Measurements from ENCODE around the gene MYCBPAP.

Gene MYCBPAP

GRCh38 chr17:50563092-50563511 lies 54.9 kb downstream of the MYCBPAP start:
- Histone ChIP-seq H3K27ac (ENCODE audit: low read length) (no peak overlapping the region), H3K9me3 (ENCODE audit: control insufficient read depth, low read depth, low read length) (no peaks in the 10 kb centered on the region), H3K4me3 (ENCODE audit: low read length) (peak overlapping the region; percentile 28), H3K9ac (ENCODE audit: low read length) (no peak overlapping the region), H3K4me1 (ENCODE audit: control insufficient read depth, low read depth, low read length) (peaks cover 35% of the 10 kb centered on the region), H3K27me3 (ENCODE audit: control insufficient read depth, insufficient read depth, low read length) (peaks cover 77% of the 10 kb centered on the region), H3K36me3 (ENCODE audit: control insufficient read depth, low read depth, low read length) (no peaks in the 10 kb centered on the region)

DNA sequence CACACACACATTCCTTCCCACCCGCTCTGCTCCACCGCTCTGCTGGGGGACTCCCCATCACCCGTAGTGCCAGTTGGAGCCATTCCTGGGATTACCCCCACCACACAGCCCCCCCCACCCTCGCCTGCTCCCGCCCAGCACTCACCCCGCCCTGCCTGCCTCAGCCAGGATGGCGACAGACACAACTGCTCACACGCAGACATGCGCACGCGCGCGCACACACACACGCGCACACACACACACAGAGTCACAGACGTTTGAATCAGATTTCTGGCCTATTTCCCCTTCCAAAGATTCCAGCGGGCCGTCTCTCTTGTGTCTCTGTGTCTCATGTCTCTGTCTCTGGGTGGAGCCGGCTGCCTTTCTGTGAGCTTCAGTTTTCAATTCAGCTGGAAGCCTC lies 56.7 kb downstream of the MYCBPAP start:
- no peaks in the 10 kb centered on the region for H3K9me3 ChIP-seq (ENCODE audit: control insufficient read depth, low read depth, low read length)
- no peak overlapping the region for H3K9ac ChIP-seq (ENCODE audit: low read length)
- peaks cover 59% of the 10 kb centered on the region for H3K27me3 ChIP-seq (ENCODE audit: control insufficient read depth, insufficient read depth, low read length)
- no peaks in the 10 kb centered on the region for H3K36me3 ChIP-seq (ENCODE audit: control insufficient read depth, low read depth, low read length)
- H3K27ac ChIP-seq (ENCODE audit: low read length): no peak overlapping the region
- peaks cover 35% of the 10 kb centered on the region for H3K4me1 ChIP-seq (ENCODE audit: control insufficient read depth, low read depth, low read length)
- H3K4me3 ChIP-seq (ENCODE audit: low read length): no peak overlapping the region

- Histone ChIP-seq H3K36me3 (ENCODE audit: control insufficient read depth, low read depth, low read length) (no peaks in the 10 kb centered on the region), H3K4me3 (ENCODE audit: low read length) (no peak overlapping the region), H3K9ac (ENCODE audit: low read length) (peak overlapping the region; percentile 21), H3K9me3 (ENCODE audit: control insufficient read depth, low read depth, low read length) (no peaks in the 10 kb centered on the region), H3K27me3 (ENCODE audit: control insufficient read depth, insufficient read depth, low read length) (peaks cover 59% of the 10 kb centered on the region), H3K4me1 (ENCODE audit: control insufficient read depth, low read depth, low read length) (peaks cover 35% of the 10 kb centered on the region), H3K27ac (ENCODE audit: low read length) (no peak overlapping the region)
Measured at GRCh38 chr17:50565402-50566350, 57.4 kb downstream of the MYCBPAP start.

DNA sequence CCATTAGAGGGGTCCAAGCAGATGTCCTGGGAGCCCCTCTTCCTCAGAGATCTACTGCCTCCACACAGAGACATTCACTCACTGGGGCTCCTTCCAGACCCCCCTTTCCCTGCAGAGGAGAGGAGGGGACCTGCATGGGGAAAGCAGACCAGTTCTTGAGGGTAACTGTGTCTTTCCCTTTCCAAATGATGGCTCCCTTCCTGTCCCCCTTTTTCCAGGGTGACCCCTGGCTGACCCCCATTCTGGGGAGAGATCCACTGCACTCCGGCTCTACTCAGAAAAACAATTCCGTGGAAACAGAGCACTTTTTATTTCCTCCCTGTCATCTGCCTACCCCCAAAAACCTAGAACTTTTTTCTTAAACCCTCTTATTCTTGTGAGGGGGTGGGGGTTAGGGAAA lies 58.6 kb downstream of the MYCBPAP start:
- Histone ChIP-seq H3K9ac (ENCODE audit: low read length) (no peak overlapping the region), H3K27me3 (ENCODE audit: control insufficient read depth, insufficient read depth, low read length) (peaks cover 50% of the 10 kb centered on the region), H3K9me3 (ENCODE audit: control insufficient read depth, low read depth, low read length) (no peaks in the 10 kb centered on the region), H3K36me3 (ENCODE audit: control insufficient read depth, low read depth, low read length) (no peaks in the 10 kb centered on the region), H3K4me1 (ENCODE audit: control insufficient read depth, low read depth, low read length) (peaks cover 35% of the 10 kb centered on the region), H3K4me3 (ENCODE audit: low read length) (no peak overlapping the region), H3K27ac (ENCODE audit: low read length) (no peak overlapping the region)

- Histone ChIP-seq H3K36me3 (ENCODE audit: control insufficient read depth, low read depth, low read length) (no peaks in the 10 kb centered on the region), H3K9me3 (ENCODE audit: control insufficient read depth, low read depth, low read length) (no peaks in the 10 kb centered on the region), H3K9ac (ENCODE audit: low read length) (no peak overlapping the region), H3K4me3 (ENCODE audit: low read length) (no peak overlapping the region), H3K27me3 (ENCODE audit: control insufficient read depth, insufficient read depth, low read length) (peaks cover 32% of the 10 kb centered on the region), H3K4me1 (ENCODE audit: control insufficient read depth, low read depth, low read length) (peaks cover 21% of the 10 kb centered on the region), H3K27ac (ENCODE audit: low read length) (no peak overlapping the region)
Measured at GRCh38 chr17:50568659-50569058, 60.4 kb downstream of the MYCBPAP start.

DNA sequence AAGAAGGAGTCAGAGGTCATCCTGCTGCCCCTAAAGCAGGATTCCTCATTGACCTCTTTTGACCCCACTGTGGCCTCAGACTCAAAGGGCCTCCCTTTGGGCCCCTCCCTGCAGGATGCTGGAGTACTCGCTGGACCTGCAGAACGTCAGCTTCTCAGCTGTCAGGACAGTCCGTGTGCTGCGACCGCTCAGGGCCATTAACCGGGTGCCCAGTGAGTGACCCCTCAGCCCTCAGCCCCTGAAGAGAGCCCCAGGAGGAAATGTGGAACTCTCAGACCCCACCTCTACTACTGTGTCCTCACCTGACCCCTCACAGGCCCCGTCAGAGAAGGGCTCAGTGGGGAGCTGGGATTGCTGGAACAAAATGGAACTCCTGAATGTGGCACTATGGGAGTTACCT lies 61.4 kb downstream of the MYCBPAP start:
- H3K36me3 ChIP-seq (ENCODE audit: control insufficient read depth, low read depth, low read length): no peaks in the 10 kb centered on the region
- peaks cover 14% of the 10 kb centered on the region for H3K4me1 ChIP-seq (ENCODE audit: control insufficient read depth, low read depth, low read length)
- no peak overlapping the region for H3K4me3 ChIP-seq (ENCODE audit: low read length)
- no peak overlapping the region for H3K9ac ChIP-seq (ENCODE audit: low read length)
- peaks cover 23% of the 10 kb centered on the region for H3K27me3 ChIP-seq (ENCODE audit: control insufficient read depth, insufficient read depth, low read length)
- H3K27ac ChIP-seq (ENCODE audit: low read length): no peak overlapping the region
- no peaks in the 10 kb centered on the region for H3K9me3 ChIP-seq (ENCODE audit: control insufficient read depth, low read depth, low read length)

- peaks cover 18% of the 10 kb centered on the region for H3K27me3 ChIP-seq (ENCODE audit: control insufficient read depth, insufficient read depth, low read length)
- no peaks in the 10 kb centered on the region for H3K9me3 ChIP-seq (ENCODE audit: control insufficient read depth, low read depth, low read length)
- no peak overlapping the region for H3K4me3 ChIP-seq (ENCODE audit: low read length)
- H3K4me1 ChIP-seq (ENCODE audit: control insufficient read depth, low read depth, low read length): peaks cover 11% of the 10 kb centered on the region
- no peaks in the 10 kb centered on the region for H3K36me3 ChIP-seq (ENCODE audit: control insufficient read depth, low read depth, low read length)
- H3K27ac ChIP-seq (ENCODE audit: low read length): no peak overlapping the region
- H3K9ac ChIP-seq (ENCODE audit: low read length): no peak overlapping the region
Measured at GRCh38 chr17:50570032-50570431, 61.8 kb downstream of the MYCBPAP start.

DNA sequence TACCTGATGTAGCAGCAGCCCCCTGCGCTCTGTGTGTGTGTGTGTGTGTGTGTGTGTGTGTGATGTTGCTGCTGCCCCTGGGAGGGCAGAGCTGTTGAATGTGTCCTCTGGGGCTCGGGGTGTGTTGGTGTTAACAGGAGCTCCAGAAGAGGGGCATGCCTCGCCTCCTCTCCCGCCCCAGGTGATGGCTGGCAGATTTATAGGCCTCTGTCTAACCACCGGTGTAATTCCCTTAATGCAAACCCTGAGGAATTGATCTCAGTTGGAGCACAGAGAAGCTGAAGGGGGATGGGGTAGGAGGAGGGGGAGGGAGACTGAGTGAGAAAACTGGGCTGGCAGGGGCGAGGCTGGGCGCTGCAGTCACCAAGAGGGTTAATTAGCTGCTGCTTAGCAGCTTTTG lies 62.3 kb downstream of the MYCBPAP start:
- Histone ChIP-seq H3K4me1 (ENCODE audit: control insufficient read depth, low read depth, low read length) (peaks cover 9% of the 10 kb centered on the region), H3K27ac (ENCODE audit: low read length) (no peak overlapping the region), H3K27me3 (ENCODE audit: control insufficient read depth, insufficient read depth, low read length) (peaks cover 14% of the 10 kb centered on the region), H3K9ac (ENCODE audit: low read length) (no peak overlapping the region), H3K9me3 (ENCODE audit: control insufficient read depth, low read depth, low read length) (no peaks in the 10 kb centered on the region), H3K4me3 (ENCODE audit: low read length) (no peak overlapping the region), H3K36me3 (ENCODE audit: control insufficient read depth, low read depth, low read length) (no peaks in the 10 kb centered on the region)

- H3K36me3 ChIP-seq (ENCODE audit: control insufficient read depth, low read depth, low read length): no peaks in the 10 kb centered on the region
- no peaks in the 10 kb centered on the region for H3K4me1 ChIP-seq (ENCODE audit: control insufficient read depth, low read depth, low read length)
- no peaks in the 10 kb centered on the region for H3K9me3 ChIP-seq (ENCODE audit: control insufficient read depth, low read depth, low read length)
- no peak overlapping the region for H3K4me3 ChIP-seq (ENCODE audit: low read length)
- no peak overlapping the region for H3K9ac ChIP-seq (ENCODE audit: low read length)
- H3K27me3 ChIP-seq (ENCODE audit: control insufficient read depth, insufficient read depth, low read length): peaks cover 2% of the 10 kb centered on the region
- no peak overlapping the region for H3K27ac ChIP-seq (ENCODE audit: low read length)
Measured at GRCh38 chr17:50571681-50572080, 63.4 kb downstream of the MYCBPAP start.

GRCh38 chr17:50572541-50572940 lies 64.3 kb downstream of the MYCBPAP start:
- no peaks in the 10 kb centered on the region for H3K27me3 ChIP-seq (ENCODE audit: control insufficient read depth, insufficient read depth, low read length)
- H3K4me1 ChIP-seq (ENCODE audit: control insufficient read depth, low read depth, low read length): no peaks in the 10 kb centered on the region
- no peak overlapping the region for H3K9ac ChIP-seq (ENCODE audit: low read length)
- H3K4me3 ChIP-seq (ENCODE audit: low read length): no peak overlapping the region
- no peak overlapping the region for H3K27ac ChIP-seq (ENCODE audit: low read length)
- no peaks in the 10 kb centered on the region for H3K36me3 ChIP-seq (ENCODE audit: control insufficient read depth, low read depth, low read length)
- H3K9me3 ChIP-seq (ENCODE audit: control insufficient read depth, low read depth, low read length): no peaks in the 10 kb centered on the region

- Histone ChIP-seq H3K9me3 (ENCODE audit: control insufficient read depth, low read depth, low read length) (no peaks in the 10 kb centered on the region), H3K27me3 (ENCODE audit: control insufficient read depth, insufficient read depth, low read length) (no peaks in the 10 kb centered on the region), H3K36me3 (ENCODE audit: control insufficient read depth, low read depth, low read length) (no peaks in the 10 kb centered on the region), H3K9ac (ENCODE audit: low read length) (no peak overlapping the region), H3K27ac (ENCODE audit: low read length) (no peak overlapping the region), H3K4me1 (ENCODE audit: control insufficient read depth, low read depth, low read length) (no peaks in the 10 kb centered on the region), H3K4me3 (ENCODE audit: low read length) (no peak overlapping the region)
Measured at GRCh38 chr17:50573866-50574611, 65.8 kb downstream of the MYCBPAP start.
